Renal pelvis (tissue), 12 donors: ENCODE data around the gene STOX1. TPM values are rescaled to one million over a fixed set of nuclear protein-coding genes. Genes with fewer than 3 reads are reported as not detected.
"Not testable (repeated sequence)": the region's sequence is repeated elsewhere in the genome, so short reads cannot be mapped to it uniquely, and the experiment has no call there.

Source experiments
- DNase-seq: peaks from one replicate; pipeline ENCODE4 v3.0.0-alpha.2; 2013
- long read RNA-seq, 16 experiments: transcript quantifications; one replicate each; lab custom pipeline, GENCODE V29; 2026
- polyA plus RNA-seq, 3 donors: library from polyadenylated mRNA; unstranded; fragments of 120-200 nt; gene quantifications; one replicate each; pipeline ENCODE4 v1.2.1, GENCODE V29; 2013; ENCODE audit not compliant: insufficient read length in 3 of 3

The STOX1 gene
- 1 to 10 TPM; 6.0 to 10.0 (median 9.5) TPM for polyA plus RNA-seq
- long read RNA-seq, donor 1, partial matches to known transcripts, result 0 of 2 reads
- long read RNA-seq, donor 1, other reads (novel, unspliced or antisense), result 0 of 2 reads
- long read RNA-seq, donor 2, partial matches to known transcripts, result 0 of 1 reads
- long read RNA-seq, donor 2, other reads (novel, unspliced or antisense), result 0 of 1 reads
- long read RNA-seq, donor 3, partial matches to known transcripts, result 0 of 3 reads
- long read RNA-seq, donor 3, other reads (novel, unspliced or antisense), result 0 of 3 reads
- long read RNA-seq, donor 4, partial matches to known transcripts, result 0 of 1 reads
- long read RNA-seq, donor 4, other reads (novel, unspliced or antisense), result 0 of 1 reads
- long read RNA-seq, donor 5, result 0 reads
- long read RNA-seq, donor 6, result 0 reads
- long read RNA-seq, donor 7, partial matches to known transcripts, result 6 of 9 reads
- long read RNA-seq, donor 7, other reads (novel, unspliced or antisense), result 0 of 9 reads
- long read RNA-seq, donor 8, result 0 reads
- long read RNA-seq, donor 9, partial matches to known transcripts, result 0 of 2 reads
- long read RNA-seq, donor 9, other reads (novel, unspliced or antisense), result 0 of 2 reads
- long read RNA-seq, donor 10, partial matches to known transcripts, result 0 of 1 reads
- long read RNA-seq, donor 10, other reads (novel, unspliced or antisense), result 0 of 1 reads
- long read RNA-seq, donor 11, partial matches to known transcripts, result 0 of 1 reads
- long read RNA-seq, donor 11, other reads (novel, unspliced or antisense), result 0 of 1 reads
- long read RNA-seq, donor 12, partial matches to known transcripts, result 0 of 4 reads
- long read RNA-seq, donor 12, other reads (novel, unspliced or antisense), result 0 of 4 reads
- long read RNA-seq, donor 13, result 0 reads
- long read RNA-seq, donor 14, result 0 reads
- long read RNA-seq, donor 15, partial matches to known transcripts, result 0 of 2 reads
- long read RNA-seq, donor 15, other reads (novel, unspliced or antisense), result 0 of 2 reads
- long read RNA-seq, donor 16, partial matches to known transcripts, result 0 of 4 reads
- long read RNA-seq, donor 16, other reads (novel, unspliced or antisense), result 0 of 4 reads

GRCh38 chr10:68826764-68827591 is at the start of gene STOX1:
TSS of gene STOX1 (plus strand) at chr10:68827531. CDS start at chr10:68827624, 93 bp downstream.
- DNase-seq, result peak; percentile 71

GRCh38 chr10:68781613-68782574 is 45.4 kb upstream of the STOX1 start:
- DNase-seq, result no peak

GRCh38 chr10:68784476-68784875 is 42.9 kb upstream of the STOX1 start:
- no peak for DNase-seq

GRCh38 chr10:68787813-68788212 is 39.5 kb upstream of the STOX1 start:
- DNase-seq, result no peak

GRCh38 chr10:68790476-68790875 is 36.9 kb upstream of the STOX1 start:
- no peak for DNase-seq

- no peak for DNase-seq
Measured at GRCh38 chr10:68792115-68792514, 35.2 kb upstream of the STOX1 start.

- DNase-seq, result no peak
Measured at GRCh38 chr10:68795886-68796532, 31.3 kb upstream of the STOX1 start.

- DNase-seq, result no peak
Measured at GRCh38 chr10:68796605-68797004, 30.7 kb upstream of the STOX1 start.

- no peak for DNase-seq
Measured at GRCh38 chr10:68800211-68800610, 27.1 kb upstream of the STOX1 start.

GRCh38 chr10:68804692-68805091 is 22.6 kb upstream of the STOX1 start:
- DNase-seq, result no peak

- not testable (repeated sequence) for DNase-seq
Measured at GRCh38 chr10:68810830-68811229, 16.5 kb upstream of the STOX1 start.

GRCh38 chr10:68811314-68812009 is 15.9 kb upstream of the STOX1 start:
- DNase-seq, result no peak

- DNase-seq, result no peak
Measured at GRCh38 chr10:68812420-68812819, 14.9 kb upstream of the STOX1 start.

GRCh38 chr10:68813559-68813958 is 13.8 kb upstream of the STOX1 start:
- DNase-seq, result no peak

- no peak for DNase-seq
Measured at GRCh38 chr10:68816796-68817412, 10.4 kb upstream of the STOX1 start.

- not testable (repeated sequence) for DNase-seq
Measured at GRCh38 chr10:68820359-68820758, 7.0 kb upstream of the STOX1 start.

GRCh38 chr10:68822626-68823025 is 4.7 kb upstream of the STOX1 start:
- DNase-seq, result not testable (repeated sequence)

- DNase-seq, result not testable (repeated sequence)
Measured at GRCh38 chr10:68827592-68827959, 245 bp downstream of the STOX1 start.
